Measurements from ENCODE around the gene TAMALIN. TPM values are rescaled to one million over a fixed set of nuclear protein-coding genes. Genes with fewer than 3 reads are reported as not detected.
A peak's percentile ranks its signal among the peaks of the same experiment; 100 is the strongest.

The TAMALIN gene
- total and polyA plus RNA-seq, 4 experiments from 2014 or later, result 1.2 to 31.7 (median 17.9) TPM

DNA sequence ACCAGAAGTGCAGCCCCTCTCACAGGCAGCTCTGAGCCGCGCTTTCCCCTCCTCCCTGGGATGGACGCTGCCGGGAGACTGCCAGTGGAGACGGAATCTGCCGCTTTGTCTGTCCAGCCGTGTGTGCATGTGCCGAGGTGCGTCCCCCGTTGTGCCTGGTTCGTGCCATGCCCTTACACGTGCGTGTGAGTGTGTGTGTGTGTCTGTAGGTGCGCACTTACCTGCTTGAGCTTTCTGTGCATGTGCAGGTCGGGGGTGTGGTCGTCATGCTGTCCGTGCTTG is 12.3 kb upstream of the TAMALIN start:
- no peak overlapping the region for H3K4me3 Mint-ChIP-seq
- no peaks in the 10 kb centered on the region for H3K9me3 Mint-ChIP-seq
- peaks cover 3 to 7% (median 5%) of the 10 kb centered on the region in 4 donors for H3K4me1 Mint-ChIP-seq
- POLR2A ChIA-PET (ENCODE audit: partially characterized antibody), result interaction anchor here (1.1 kb wide), 1 partner anchor 75 kb away, joined by 3 read pairs; the partner anchor contains the start of gene ATG101
- no peak overlapping the region for H3K4me3 ChIP-seq (ENCODE audit: low read length in 2 of 2)
- H3K36me3 ChIP-seq (ENCODE audit: insufficient read depth, low read length), result peaks cover 6% of the 10 kb centered on the region
- H3K27me3 ChIP-seq (ENCODE audit: insufficient read depth, low read length), result no peaks in the 10 kb centered on the region
- no peaks in the 10 kb centered on the region for H3K4me1 ChIP-seq (ENCODE audit: insufficient read depth, low read length)
- H3K9me3 ChIP-seq (ENCODE audit: control insufficient read depth in 1 of 2, low read length in 2 of 2), result no peaks in the 10 kb centered on the region
- CTCF ChIA-PET (ENCODE audit: partially characterized antibody), result interaction anchor here (1.7 to 34.6 kb wide), 5 partner anchors 10 to 88 kb away, joined by 12 to 1048 read pairs (median 19); partner anchors contain the start of gene TAMALIN
- intact Hi-C loops (cut with micrococcal nuclease), result no loop called here
- no peak for DNase-seq
- H3K27ac Mint-ChIP-seq, result no peak overlapping the region
- H3K27me3 Mint-ChIP-seq, result no peaks in the 10 kb centered on the region
- H3K36me3 Mint-ChIP-seq, result peaks cover 15 to 17% of the 10 kb centered on the region in 2 donors
- no peak overlapping the region for H3K27ac ChIP-seq (ENCODE audit: low read depth, low read length)

DNA sequence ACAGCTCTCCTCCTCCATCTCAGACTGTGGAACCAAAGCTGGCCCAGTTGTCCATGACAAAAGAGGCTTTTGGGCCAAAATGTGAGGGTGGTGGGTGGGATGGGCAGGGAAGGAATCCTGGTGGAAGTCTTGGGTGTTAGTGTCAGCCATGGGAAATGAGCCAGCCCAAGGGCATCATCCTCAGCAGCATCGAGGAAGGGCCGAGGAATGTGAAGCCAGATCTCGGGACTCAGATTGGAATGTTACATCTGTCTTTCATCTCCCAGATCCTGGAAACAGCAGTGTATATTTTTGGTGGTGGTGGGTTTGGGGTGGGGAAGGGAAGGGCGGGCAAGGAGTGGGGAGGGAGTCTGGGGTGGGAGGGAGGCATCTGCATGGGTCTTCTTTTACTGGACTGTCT is 11.8 kb upstream of the TAMALIN start:
- intact Hi-C loops (cut with micrococcal nuclease), result no loop called here
- peaks cover 6% of the 10 kb centered on the region for H3K36me3 ChIP-seq (ENCODE audit: insufficient read depth, low read length)

DNA sequence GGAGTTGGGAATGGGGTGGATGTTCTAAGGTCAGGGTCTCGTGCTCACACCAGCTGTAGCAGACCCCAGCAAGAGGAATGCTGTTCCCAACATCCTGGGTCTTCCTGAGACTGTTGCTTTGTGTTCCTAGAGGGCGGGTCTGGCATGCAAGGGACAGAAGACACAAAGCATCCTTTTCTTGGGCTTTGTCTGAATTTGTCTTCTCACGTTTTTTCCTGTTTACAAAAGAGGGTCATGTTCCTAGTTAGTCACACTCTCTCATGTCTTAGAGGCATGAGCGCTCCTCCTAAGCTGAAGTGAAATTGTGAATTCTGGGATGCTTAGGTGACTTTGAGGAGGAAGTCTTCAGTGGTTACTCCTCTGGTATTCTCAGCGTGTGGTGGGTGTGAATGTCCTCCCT is 9.6 kb upstream of the TAMALIN start:
- DNase-seq, result no peak
- peaks cover 6% of the 10 kb centered on the region for H3K36me3 ChIP-seq (ENCODE audit: insufficient read depth, low read length)
- intact Hi-C loops (cut with micrococcal nuclease), result no loop called here
- no peak overlapping the region for H3K4me3 ChIP-seq (ENCODE audit: low read length in 2 of 2)
- H3K9me3 Mint-ChIP-seq, result no peaks in the 10 kb centered on the region
- H3K9me3 ChIP-seq (ENCODE audit: control insufficient read depth in 1 of 2, low read length in 2 of 2), result no peaks in the 10 kb centered on the region
- POLR2A ChIA-PET (ENCODE audit: partially characterized antibody), result interaction anchor here (1.8 kb wide), 1 partner anchor 26 kb away, joined by 5 read pairs; no protein-coding TSS in a partner anchor
- no peak overlapping the region for H3K27ac Mint-ChIP-seq
- no peaks in the 10 kb centered on the region for H3K27me3 ChIP-seq (ENCODE audit: insufficient read depth, low read length)
- no peaks in the 10 kb centered on the region for H3K4me1 ChIP-seq (ENCODE audit: insufficient read depth, low read length)
- H3K27ac ChIP-seq (ENCODE audit: low read depth, low read length), result no peak overlapping the region
- CTCF ChIA-PET (ENCODE audit: partially characterized antibody), result interaction anchor here (34.6 kb wide), 1 partner anchor 26 kb away, joined by 1048 read pairs; no protein-coding TSS in a partner anchor
- peaks cover 12% of the 10 kb centered on the region in 2 donors for H3K36me3 Mint-ChIP-seq
- no peak overlapping the region for H3K4me3 Mint-ChIP-seq
- H3K4me1 Mint-ChIP-seq, result peaks cover 3 to 7% (median 5%) of the 10 kb centered on the region in 4 donors
- H3K27me3 Mint-ChIP-seq, result no peaks in the 10 kb centered on the region

More for the DNA sequence above, 11.8 kb upstream of the TAMALIN start:
- H3K27me3 Mint-ChIP-seq, result no peaks in the 10 kb centered on the region
- Histone ChIP-seq H3K4me1 (ENCODE audit: insufficient read depth, low read length) (no peaks in the 10 kb centered on the region), H3K9me3 (ENCODE audit: control insufficient read depth in 1 of 2, low read length in 2 of 2) (no peaks in the 10 kb centered on the region), H3K27ac (ENCODE audit: low read depth, low read length) (no peak overlapping the region), H3K4me3 (ENCODE audit: low read length in 2 of 2) (no peak overlapping the region), H3K27me3 (ENCODE audit: insufficient read depth, low read length) (no peaks in the 10 kb centered on the region)
- H3K27ac Mint-ChIP-seq, result no peak overlapping the region
- H3K4me1 Mint-ChIP-seq, result peaks cover 3 to 7% (median 5%) of the 10 kb centered on the region in 4 donors
- no peak overlapping the region for H3K4me3 Mint-ChIP-seq
- H3K9me3 Mint-ChIP-seq, result no peaks in the 10 kb centered on the region
- H3K36me3 Mint-ChIP-seq, result peaks cover 15 to 17% of the 10 kb centered on the region in 2 donors
- POLR2A ChIA-PET (ENCODE audit: partially characterized antibody), result interaction anchor here (1.1 kb wide), 1 partner anchor 75 kb away, joined by 3 read pairs; the partner anchor contains the start of gene ATG101
- CTCF ChIA-PET (ENCODE audit: partially characterized antibody), result interaction anchor here (0.9 to 34.6 kb wide), 6 partner anchors 10 to 88 kb away, joined by 3 to 1048 read pairs (median 8); partner anchors contain the start of gene TAMALIN
- DNase-seq, result no peak

DNA sequence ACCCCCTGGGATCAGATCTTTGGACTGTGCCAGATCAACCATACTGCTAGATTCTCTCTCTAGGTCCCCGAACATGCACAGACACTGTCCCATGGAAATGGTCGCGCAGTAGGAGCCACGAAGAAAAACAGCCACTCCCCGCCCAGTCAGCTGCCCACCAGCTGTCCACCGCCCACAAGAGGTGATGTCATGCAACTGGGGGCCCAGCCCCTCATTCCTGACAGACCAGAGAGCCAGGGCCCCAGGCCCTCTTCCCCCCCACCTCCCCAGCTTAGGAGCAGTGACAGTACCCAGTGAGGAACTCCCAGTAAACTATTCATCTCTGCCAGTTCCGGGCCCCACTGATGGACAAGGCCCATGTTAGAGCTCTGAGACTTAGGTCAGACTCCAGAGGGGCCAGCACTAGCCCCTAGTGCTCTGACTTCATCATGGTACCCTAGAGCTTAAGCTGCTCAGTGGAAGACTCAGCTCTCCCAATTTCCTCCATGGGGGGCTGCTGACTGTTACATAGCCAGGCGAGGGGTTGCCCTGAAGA is 3.7 kb upstream of the TAMALIN start:
- no peak overlapping the region for H3K4me3 ChIP-seq (ENCODE audit: low read length in 2 of 2)
- H3K27ac ChIP-seq (ENCODE audit: low read depth, low read length), result no peak overlapping the region
- no peaks in the 10 kb centered on the region for H3K27me3 ChIP-seq (ENCODE audit: insufficient read depth, low read length)
- no peaks in the 10 kb centered on the region for H3K36me3 ChIP-seq (ENCODE audit: insufficient read depth, low read length)
- H3K4me1 Mint-ChIP-seq, result peaks cover 8 to 24% (median 14%) of the 10 kb centered on the region in 4 donors
- peaks cover 0 to 3% (median 0%) of the 10 kb centered on the region in 8 donors for H3K9me3 Mint-ChIP-seq
- peaks cover 0 to 2% of the 10 kb centered on the region in 2 donors for H3K27me3 Mint-ChIP-seq
- peaks cover 1 to 7% of the 10 kb centered on the region in 2 donors for H3K36me3 Mint-ChIP-seq
- CTCF ChIA-PET (ENCODE audit: partially characterized antibody), result interaction anchor here (0.8 to 34.6 kb wide), 10 partner anchors 9 to 117 kb away, joined by 3 to 1048 read pairs (median 6); partner anchors contain the start of gene NR4A1
- peak overlapping the region in 1 of 8 donors; percentile 30 for H3K4me3 Mint-ChIP-seq
- H3K27ac Mint-ChIP-seq, result peak overlapping the region in 2 of 7 donors; percentile 42 to 70
- DNase-seq, result no peak
- POLR2A ChIA-PET (ENCODE audit: partially characterized antibody), result interaction anchor here (1.0 to 8.8 kb wide), 4 partner anchors 10 to 67 kb away, joined by 3 to 187 read pairs (median 5); partner anchors contain the start of gene ATG101
- H3K9me3 ChIP-seq (ENCODE audit: control insufficient read depth in 1 of 2, low read length in 2 of 2), result no peaks in the 10 kb centered on the region
- intact Hi-C loops (cut with micrococcal nuclease), result no loop called here
- H3K4me1 ChIP-seq (ENCODE audit: insufficient read depth, low read length), result peaks cover 13% of the 10 kb centered on the region

DNA sequence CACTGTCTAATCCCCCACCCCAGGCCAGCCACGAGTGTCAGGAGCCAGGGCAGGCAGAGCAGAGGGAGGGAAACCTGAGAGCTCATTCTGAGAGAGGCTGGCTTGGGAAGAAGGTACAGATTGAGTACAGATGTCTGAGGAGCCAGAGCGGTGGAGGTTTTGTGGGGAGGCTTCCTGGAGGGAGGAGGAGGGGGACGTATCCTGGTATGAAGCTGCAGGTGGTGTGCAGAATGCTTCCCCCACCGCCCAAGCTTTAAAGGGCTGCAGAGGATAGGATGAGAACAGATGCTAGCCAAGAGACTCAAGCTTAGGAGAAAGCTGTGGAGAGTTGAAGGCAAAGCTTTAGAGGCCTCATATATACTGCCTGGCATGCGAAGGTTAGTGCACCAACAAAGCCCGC is 3.2 kb upstream of the TAMALIN start:
- POLR2A ChIA-PET (ENCODE audit: partially characterized antibody), result interaction anchor here (1.0 to 8.8 kb wide), 4 partner anchors 10 to 66 kb away, joined by 3 to 187 read pairs (median 5); partner anchors contain the start of gene ATG101

DNA sequence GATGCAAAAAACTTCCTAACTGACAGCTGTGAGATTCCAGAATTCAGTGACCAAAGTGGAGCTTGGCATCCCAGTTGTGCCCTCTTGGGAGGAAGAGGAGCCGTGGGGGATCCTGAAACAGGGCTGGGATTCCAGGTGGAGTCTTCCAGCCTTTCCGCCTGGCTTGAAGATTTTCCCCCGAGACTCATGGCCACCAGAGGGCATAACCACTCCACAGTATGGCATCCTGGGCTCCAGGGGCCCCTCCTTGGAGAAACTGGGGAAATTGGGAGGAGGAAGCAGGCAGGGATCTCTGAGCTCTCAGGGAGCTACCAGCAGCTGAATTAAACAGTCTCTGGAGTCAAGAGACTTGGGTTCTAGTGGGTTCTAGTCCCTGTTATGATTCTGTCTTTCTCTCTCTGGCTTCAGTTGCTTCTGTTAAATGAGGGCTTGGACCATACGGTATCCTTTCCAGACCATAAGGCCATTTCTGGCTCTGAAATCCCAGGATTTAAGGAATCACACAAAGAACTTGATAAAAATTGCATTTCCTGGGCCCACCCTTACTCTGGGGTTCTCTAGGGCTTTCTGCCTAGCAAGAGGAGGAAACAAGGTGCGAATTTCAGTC is 2.6 kb upstream of the TAMALIN start:
- Histone ChIP-seq H3K27me3 (ENCODE audit: insufficient read depth, low read length) (no peaks in the 10 kb centered on the region), H3K4me3 (ENCODE audit: low read length in 2 of 2) (no peak overlapping the region), H3K27ac (ENCODE audit: low read depth, low read length) (no peak overlapping the region), H3K4me1 (ENCODE audit: insufficient read depth, low read length) (peaks cover 24% of the 10 kb centered on the region), H3K36me3 (ENCODE audit: insufficient read depth, low read length) (no peaks in the 10 kb centered on the region), H3K9me3 (ENCODE audit: control insufficient read depth in 1 of 2, low read length in 2 of 2) (no peaks in the 10 kb centered on the region)
- POLR2A ChIA-PET (ENCODE audit: partially characterized antibody), result interaction anchor here (1.0 to 8.8 kb wide), 4 partner anchors 11 to 66 kb away, joined by 3 to 187 read pairs (median 5); partner anchors contain the start of gene ATG101
- no peak for DNase-seq
- Mint-ChIP-seq H3K27ac (peak overlapping the region in 2 of 7 donors; percentile 23 to 27), H3K4me1 (peaks cover 12 to 35% (median 22%) of the 10 kb centered on the region in 4 donors), H3K4me3 (no peak overlapping the region), H3K27me3 (peaks cover 0 to 2% of the 10 kb centered on the region in 2 donors), H3K9me3 (peaks cover 0 to 3% (median 0%) of the 10 kb centered on the region in 8 donors), H3K36me3 (peaks cover 0 to 15% of the 10 kb centered on the region in 2 donors)
- CTCF ChIA-PET (ENCODE audit: partially characterized antibody), result interaction anchor here (0.6 to 34.6 kb wide), 13 partner anchors 8 to 118 kb away, joined by 3 to 1048 read pairs (median 3); no protein-coding TSS in a partner anchor
- intact Hi-C loops (cut with micrococcal nuclease), result no loop called here

More for the DNA sequence above, 3.2 kb upstream of the TAMALIN start:
- Histone ChIP-seq H3K4me1 (ENCODE audit: insufficient read depth, low read length) (peaks cover 19% of the 10 kb centered on the region), H3K27ac (ENCODE audit: low read depth, low read length) (no peak overlapping the region), H3K9me3 (ENCODE audit: control insufficient read depth in 1 of 2, low read length in 2 of 2) (no peaks in the 10 kb centered on the region), H3K4me3 (ENCODE audit: low read length in 2 of 2) (no peak overlapping the region), H3K27me3 (ENCODE audit: insufficient read depth, low read length) (no peaks in the 10 kb centered on the region), H3K36me3 (ENCODE audit: insufficient read depth, low read length) (no peaks in the 10 kb centered on the region)
- Mint-ChIP-seq H3K4me3 (peak overlapping the region in 1 of 8 donors; percentile 30), H3K27me3 (peaks cover 0 to 2% of the 10 kb centered on the region in 2 donors), H3K36me3 (peaks cover 0 to 12% of the 10 kb centered on the region in 2 donors), H3K27ac (peak overlapping the region in 2 of 7 donors; percentile 42 to 70), H3K4me1 (peaks cover 12 to 29% (median 18%) of the 10 kb centered on the region in 4 donors), H3K9me3 (peaks cover 0 to 3% (median 0%) of the 10 kb centered on the region in 8 donors)
- no peak for DNase-seq
- CTCF ChIA-PET (ENCODE audit: partially characterized antibody), result interaction anchor here (0.8 to 34.6 kb wide), 12 partner anchors 8 to 118 kb away, joined by 3 to 1048 read pairs (median 4); partner anchors contain the start of gene NR4A1
- intact Hi-C loops (cut with micrococcal nuclease), result no loop called here
